HG03520 (cell line): Measurements from ENCODE around the gene NAPSA.
"Not testable (repeated sequence)": the region's sequence is repeated elsewhere in the genome, so short reads cannot be mapped to it uniquely, and the experiment has no call there.

ENCODE experiments used
- ATAC-seq: cut with Tn5 transposase; IDR thresholded peaks from one replicate; pipeline ENCODE4 v1.9.1; 2021; ENCODE audit warnings: mild to moderate bottlenecking, moderate library complexity; ENCODE audit not compliant: unreplicated experiment

NAPSA gene

DNA sequence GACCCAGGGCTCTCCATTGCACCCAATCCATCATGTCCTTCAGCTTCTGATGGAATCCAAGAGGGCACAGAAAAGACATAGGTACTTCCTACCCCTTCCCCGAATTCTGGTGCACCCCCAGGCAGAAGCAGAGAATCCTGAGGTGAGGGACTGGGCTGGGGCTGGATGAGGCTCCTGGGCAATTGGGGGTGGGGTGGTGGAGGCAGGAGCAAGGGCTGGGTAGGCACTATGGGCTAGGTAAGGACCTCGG lies 33.5 kb downstream of the NAPSA start:
- no peak for ATAC-seq

DNA sequence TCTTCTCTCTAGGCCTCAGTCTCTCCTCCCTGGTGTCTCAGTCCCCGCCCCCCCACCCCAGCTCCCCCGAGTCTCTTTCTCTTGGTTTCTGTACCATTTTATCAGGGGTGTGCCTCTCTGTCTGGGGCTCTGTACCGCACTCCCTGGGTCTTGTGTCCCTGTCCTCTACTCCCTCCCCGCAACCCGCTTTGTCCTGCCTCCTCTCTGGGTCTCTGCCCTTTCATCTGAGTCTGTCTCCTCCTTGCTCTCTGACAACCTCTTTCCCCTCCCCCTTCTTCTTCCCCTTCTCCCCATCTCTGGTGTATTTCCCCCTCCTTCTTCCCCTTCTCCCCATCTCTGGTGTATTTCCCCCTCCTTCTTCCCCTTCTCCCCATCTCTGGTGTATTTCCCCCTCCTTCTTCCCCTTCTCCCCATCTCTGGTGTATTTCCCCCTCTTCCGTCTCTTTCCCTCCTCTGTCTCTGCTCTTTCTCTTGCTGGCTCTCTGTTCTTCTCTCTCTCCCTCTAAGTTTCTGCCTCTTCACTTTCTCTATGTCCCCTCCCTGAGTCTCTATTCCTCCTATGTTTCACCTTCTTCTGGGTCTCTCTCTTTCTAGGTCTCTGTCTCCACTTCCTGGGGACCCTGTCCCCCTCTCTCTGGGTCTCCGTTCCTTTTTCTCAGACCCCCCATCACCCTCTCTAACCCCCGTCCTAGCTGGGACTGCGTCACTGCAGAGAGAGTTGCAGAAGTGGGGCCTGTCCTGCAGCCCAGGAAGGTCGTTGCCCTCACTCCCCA lies 34.0 kb downstream of the NAPSA start:
- ATAC-seq, result no peak

DNA sequence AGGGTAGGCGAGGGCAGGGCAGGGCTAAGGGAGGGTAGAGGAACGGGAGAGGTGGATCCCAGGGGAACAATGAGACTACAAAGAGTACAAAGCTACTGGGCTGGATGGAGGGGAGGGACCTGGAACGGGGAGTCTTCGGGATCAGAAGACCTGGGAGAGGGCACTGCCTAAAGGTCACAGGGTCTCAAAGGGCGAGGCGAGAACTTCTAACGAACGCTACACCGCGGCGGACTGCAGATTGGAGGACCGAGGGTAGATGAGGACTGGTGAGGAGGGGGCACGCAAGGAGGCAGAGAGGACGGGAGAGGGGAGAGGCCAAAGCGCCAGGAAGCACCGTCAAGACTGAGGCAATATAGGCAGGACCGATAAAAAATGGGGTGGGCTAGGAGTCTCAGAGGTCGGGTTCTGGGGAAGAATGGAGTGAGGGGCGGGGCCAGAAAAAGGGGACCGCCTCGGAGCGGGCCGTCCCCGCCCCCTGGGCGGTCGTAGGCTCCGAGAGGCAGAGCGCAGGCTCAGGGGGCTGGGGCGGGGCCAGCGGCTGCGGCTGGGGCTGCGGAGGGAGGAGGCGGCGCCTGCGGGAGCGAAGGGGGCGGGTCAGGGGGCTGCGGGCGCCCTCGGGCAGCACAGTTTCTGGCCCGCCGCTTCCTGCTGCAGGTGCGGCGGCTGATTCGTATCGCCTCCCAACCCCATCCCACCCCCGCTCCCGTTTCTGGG lies 34.9 kb downstream of the NAPSA start:
- ATAC-seq, result no peak

- ATAC-seq, result not testable (repeated sequence)
Measured at GRCh38 chr19:50329926-50330294, 35.5 kb downstream of the NAPSA start.

- ATAC-seq, result peak; percentile 46
Measured at GRCh38 chr19:50329146-50329925, 36.1 kb downstream of the NAPSA start, which contains the start of gene KCNC3. KCNC3 (minus strand) TSS chr19:50329377; CDS start chr19:50329082, 295 bp downstream.

GRCh38 chr19:50328873-50329145 lies 36.6 kb downstream of the NAPSA start:
- peak; percentile 7 for ATAC-seq

DNA sequence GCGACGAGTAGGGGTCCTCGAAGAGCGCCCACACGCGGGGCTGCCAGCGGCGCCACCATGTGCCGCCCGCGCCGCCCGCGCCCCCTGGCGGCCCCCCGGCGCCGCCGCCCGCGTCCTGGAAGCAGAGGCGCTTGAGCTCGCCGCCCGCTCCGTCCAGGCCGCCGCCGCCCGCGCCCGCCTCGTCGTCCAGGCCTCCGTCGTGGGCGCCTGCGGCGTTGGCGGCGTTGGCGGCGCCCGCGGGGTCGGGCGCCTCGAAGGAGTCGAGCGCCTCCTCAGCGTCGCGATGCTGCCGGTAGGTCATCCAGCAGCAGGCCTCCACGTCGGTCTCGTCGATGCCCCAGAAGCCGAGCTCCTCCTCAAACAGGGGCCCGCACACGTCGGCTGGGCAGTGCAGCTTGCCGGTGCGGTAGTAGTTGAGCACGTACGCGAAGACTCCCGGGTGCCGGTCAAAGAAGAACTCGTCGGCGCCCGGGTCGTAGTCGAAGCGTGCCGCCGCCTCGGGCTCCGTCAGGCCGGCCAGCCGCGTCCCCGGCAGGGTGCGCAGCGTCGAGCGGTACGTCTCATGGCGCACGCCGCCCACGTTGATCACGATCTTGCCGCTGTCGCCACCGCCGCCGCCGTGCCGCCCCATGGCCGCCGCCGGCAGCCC lies 37.1 kb downstream of the NAPSA start:
- no peak for ATAC-seq

DNA sequence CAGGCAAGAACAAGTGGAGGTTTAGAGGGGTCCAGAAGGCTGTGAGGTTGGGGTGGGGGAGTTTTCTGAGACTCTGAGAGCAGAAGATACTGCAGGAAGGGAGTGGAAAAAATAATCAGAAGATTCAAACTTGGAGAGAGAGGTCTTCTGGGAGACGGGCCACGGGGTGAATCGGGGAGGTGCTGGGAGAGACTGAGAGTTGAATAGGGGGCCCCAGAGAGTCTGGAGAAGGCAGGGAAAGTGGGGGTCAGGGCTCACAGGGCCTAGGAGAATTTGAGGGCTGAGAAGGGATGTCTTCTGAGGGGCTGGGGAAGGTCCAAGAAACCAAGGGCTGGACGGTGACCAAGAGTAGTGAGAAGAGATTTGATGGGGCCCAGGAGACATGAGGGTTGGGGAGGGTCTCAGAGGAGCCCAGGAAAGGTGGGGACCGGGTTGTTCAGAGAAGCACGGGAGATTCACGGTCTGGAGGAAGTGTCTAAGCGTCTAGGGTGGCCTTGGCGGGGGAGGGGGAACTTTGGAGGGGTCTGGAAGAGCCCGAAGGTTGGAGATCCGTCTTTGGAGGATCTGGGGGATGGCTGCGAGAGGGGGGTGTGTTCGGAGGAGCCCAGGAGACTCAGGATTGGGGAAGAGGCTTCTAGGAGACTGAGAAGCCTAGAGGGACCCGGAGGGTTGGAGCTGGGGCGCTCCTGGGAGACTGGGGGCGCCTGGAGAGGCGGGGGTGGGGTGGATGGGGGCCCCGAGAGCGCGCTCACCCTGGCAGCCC lies 37.8 kb downstream of the NAPSA start:
- no peak for ATAC-seq

DNA sequence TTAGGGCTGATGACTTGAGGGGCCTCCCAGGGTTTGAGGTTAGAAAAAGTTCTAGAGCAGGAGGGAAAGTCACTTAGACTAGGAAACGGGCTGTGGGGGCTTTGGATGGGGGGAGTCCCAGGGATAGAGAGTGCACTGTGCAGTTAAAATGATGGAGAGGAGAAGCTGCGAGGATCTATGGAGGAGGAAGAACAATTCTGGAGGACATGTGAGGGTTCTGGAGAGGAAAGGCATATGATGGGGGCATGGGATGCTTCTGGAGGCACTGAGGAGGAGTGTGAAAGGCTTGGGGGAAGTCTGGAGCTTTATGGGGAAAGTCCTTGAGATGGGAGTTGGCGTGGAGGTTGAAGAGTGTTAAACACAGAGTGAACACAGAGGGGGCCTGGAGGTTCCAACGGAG lies 38.4 kb downstream of the NAPSA start:
- no peak for ATAC-seq

DNA sequence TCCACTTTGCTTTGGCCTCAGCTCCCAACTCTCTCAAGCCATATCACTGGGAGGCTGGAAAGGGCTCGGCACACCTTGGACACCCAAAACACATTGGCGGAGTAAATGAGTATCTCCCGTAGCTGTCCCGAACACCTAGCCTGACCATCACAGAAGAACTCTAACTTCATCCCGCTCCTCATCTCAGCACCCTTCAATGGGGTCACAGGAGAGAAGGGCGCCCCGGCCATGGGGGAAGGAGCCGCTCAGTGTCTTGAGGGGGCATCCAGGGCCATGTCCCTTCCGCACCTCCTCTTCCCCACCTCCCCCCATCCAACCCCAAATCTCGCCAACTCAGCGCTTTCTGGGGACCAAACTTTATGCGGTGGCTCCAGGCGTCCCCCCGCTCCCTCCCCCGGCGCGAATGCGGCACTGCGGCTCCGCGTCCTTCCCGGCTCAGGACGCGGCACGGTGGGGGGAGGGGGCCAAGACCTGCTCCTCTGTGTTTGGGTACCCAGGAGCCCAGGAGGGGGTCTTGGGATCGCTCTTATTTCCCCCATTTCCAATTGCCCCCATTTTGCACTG lies 39.3 kb downstream of the NAPSA start:
- ATAC-seq, result no peak

DNA sequence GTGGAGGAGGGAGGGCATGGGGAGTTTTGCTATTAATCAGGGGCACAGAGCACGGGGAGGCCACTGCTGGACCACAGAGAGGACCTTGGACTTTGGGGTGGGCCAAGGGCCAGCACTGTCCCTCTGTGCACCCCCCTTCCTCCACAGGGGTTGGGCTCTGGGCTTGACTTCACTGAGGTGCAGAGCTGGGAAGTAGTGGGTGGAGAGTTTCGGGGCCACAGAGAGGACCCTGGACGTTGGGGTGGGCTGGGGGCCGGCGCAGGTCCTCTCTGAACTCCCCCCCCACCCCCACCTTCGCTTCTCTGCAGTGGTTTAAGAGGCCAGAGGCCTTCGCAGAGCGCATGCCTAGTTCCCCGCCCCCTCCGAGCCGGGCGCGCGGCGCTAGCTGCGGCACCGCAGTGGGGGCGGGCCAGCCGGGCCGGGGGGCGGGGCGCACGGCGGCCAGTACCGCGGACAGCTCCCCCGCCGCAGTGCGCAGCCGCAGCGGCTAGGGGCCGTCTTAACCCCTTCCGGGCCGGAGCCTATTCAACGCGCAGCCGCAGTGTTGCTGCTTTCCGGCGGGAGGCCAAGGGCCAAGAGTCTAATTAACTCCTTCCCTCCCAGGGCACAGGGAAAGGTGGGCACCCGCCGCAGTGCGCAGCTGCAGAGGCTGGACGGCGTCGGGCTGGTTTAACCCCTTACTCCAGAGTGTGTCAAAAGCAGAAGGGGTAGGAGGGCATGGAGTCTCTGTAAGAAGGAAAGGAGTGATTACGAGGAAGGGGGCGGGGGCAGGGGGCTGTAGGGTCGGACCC lies 39.9 kb downstream of the NAPSA start:
- ATAC-seq, result no peak

DNA sequence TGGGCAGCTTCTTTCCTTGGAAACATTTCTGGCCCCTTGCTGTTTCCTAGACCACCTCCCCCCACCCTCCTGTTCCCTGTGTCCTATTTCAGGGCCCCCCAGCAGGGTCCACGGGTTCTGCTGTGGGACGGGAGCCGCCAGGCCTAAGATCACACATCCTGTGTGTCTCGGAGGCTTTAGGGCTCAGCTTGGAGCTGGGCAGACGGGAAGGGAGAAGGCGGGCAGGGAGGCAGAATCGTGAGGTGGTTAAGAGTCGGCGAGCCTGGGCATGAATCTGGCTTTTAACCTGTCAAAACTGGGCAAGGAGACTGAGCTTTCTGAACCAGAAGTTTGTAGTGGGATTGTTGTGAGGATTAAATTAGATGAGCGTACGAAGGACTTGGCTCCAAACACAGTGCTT lies 41.1 kb downstream of the NAPSA start:
- ATAC-seq, result no peak

- no peak for ATAC-seq
Measured at GRCh38 chr19:50323782-50324133, 41.7 kb downstream of the NAPSA start.

- no peak for ATAC-seq
Measured at GRCh38 chr19:50322931-50323781, 42.3 kb downstream of the NAPSA start.

DNA sequence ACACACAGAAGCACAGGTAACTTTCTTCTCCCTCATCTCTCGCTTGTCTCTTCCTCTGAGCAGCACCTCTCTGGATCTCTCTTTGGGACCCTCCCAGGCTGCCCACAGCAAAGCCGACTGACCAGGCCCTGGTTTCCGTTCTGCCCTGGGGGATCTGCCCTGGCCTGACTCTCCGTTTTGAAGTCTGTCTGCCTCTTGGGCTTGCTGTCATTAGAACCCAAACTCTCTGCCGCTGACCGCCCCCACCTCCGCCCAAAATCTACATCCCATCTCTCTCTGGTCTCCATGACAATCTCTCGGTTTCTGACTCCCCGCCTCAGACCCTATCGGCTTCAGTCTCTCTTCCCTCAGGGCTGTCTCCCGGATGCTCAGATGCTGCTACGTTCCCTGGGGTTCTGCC lies 43.2 kb downstream of the NAPSA start:
- ATAC-seq, result no peak

GRCh38 chr19:50321831-50322230 lies 43.6 kb downstream of the NAPSA start:
- ATAC-seq, result no peak

DNA sequence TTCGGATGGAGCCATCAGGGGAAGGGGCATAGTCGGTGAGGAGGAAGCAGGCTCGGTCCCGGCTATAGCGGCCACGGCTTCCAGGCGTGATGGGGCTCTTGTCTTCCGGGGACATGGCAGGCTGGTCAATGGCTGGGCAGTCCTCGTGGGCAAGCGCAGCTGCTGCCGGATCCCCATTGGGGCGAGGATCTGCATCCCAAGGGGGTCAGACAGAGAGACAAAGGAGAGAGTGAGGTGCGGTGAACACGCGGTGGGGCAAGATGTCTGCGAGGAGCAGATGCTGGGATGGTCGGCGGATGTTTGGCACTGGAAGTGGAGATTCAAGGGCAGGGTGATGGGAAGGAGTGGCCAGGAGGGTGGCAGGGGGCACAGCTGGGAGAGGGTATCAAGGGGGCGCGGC lies 44.8 kb downstream of the NAPSA start:
- no peak for ATAC-seq

DNA sequence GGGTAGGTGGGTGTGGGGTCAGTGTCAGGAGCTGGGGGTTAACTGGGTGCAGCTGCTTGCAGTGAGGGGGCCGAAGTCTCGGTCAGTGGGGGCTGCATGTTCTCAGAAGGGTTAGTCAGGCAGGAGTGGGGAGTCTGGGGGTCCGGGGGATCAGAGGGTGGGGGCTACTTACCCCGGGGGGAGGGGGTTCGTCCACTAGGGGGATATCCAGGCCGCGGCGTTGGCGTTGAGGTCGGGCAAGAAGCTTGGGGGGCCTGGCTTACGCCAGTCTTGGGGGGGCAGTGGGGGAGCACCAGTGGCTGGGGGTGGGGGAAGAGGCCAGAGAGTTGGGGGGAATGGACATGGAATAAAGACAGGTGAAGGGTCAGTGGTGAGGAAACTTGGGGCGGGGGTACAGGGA lies 45.4 kb downstream of the NAPSA start:
- ATAC-seq, result no peak

- no peak for ATAC-seq
Measured at GRCh38 chr19:50319156-50319555, 46.3 kb downstream of the NAPSA start.
